Heart left ventricle (tissue), 13 donors: ENCODE results near the gene CWC22.

Source experiments
- CTCF ChIP-seq, 12 donors: fragments of 200-600 bp; sonication (generic) in 4 of 12; IDR thresholded peaks; one replicate each; pipeline versions ENCODE4 v1.5.0 to v1.8.0; 2018 to 2022; ENCODE audit warnings: antibody characterized with exemption in 12 of 12, mild to moderate bottlenecking in 5 of 12
- POLR2A ChIP-seq, 2 donors: fragments of 450-650 bp; IDR thresholded peaks; one replicate each; pipeline ENCODE4 v1.6.1; 2017; ENCODE audit warnings: antibody characterized with exemption in 2 of 2, mild to moderate bottlenecking in 2 of 2, moderate library complexity in 2 of 2
- donor health status: ischemic (EF 13 %, LVEDD 7.1; RV severe dilation, severe dysfunction).
- donor health status: DM: no; HTN: yes; CAD: no.
- donor health status: DM: no; HTN: no; CAD: no.
- donor health status: ischemic (EF 25% LVEDD 6.9; RV normal size, moderate dysfunction).
- donor health status: ischemic (EF 25% LVEDD 5.7; RV mildly dilated, moderate dysfunction).
- donor health status: ischemic (EF 35%, LVEDD 5.7; RV mildly dilated, moderate dysfunction).
- donor health status: nonischemic (EF 11% LVEDD 7.7; RV severe dilation, severe dysfunction).
- donor health status: DM: yes; HTN: yes; CAD: no.
- donor health status: PGD.
- donor health status: ischemic (EF 29% LVEDD 5.4; RV normal size, mild dysfunction).
- donor health status: nonischemic (EF 23%, LVEDD 6.1; RV moderate dilation, normal function).

- TF ChIP-seq CTCF (IDR thresholded peaks at IDR 0.05) (no peak), POLR2A (IDR thresholded peaks at IDR 0.05) (no peak)
These were observed 4.0 kb downstream of the CWC22 start for GRCh38 chr2:180003073-180003472.
